Left lobe of liver (tissue), 2 donors: ENCODE data around the gene FHL2. TPM values are rescaled to one million over a fixed set of nuclear protein-coding genes. Genes with fewer than 3 reads are reported as not detected.
A peak's percentile ranks its signal among the peaks of the same experiment; 100 is the strongest.
"Not testable (repeated sequence)": the region's sequence is repeated elsewhere in the genome, so short reads cannot be mapped to it uniquely, and the experiment has no call there.

Experiments used
- ATAC-seq: fragments of 200-7000 bp; cut with Tn5 transposase; one replicate; pipeline ENCODE4 v1.9.1; 2020; ENCODE audit warnings: mild to moderate bottlenecking, moderate library complexity
- DNase-seq: peaks from one replicate; pipeline ENCODE4 v3.0.0-alpha.2; 2020; ENCODE audit warnings: low spot score
- total RNA-seq: library from RNA; stranded (reverse); gene quantifications from one replicate; pipeline ENCODE4 v1.2.1, GENCODE V29; 2021
- donor health status: DM: no; HTN: no; CAD: no; lungs with moderate emphysema.
- donor health status: DM: no; HTN: yes; CAD: no.

The FHL2 gene
- total RNA-seq, 1 donor from 2014 or later = 5.5 TPM

GRCh38 chr2:105424836-105425235, 26.0 kb upstream of the FHL2 start:
- DNase-seq, ATAC-seq: not testable (repeated sequence)

- DNase-seq (no peak), ATAC-seq (no peak)
Measured at GRCh38 chr2:105422801-105423200, 23.9 kb upstream of the FHL2 start.

- ATAC-seq = peak; percentile 97
Measured at GRCh38 chr2:105421053-105421452, 22.2 kb upstream of the FHL2 start.

GRCh38 chr2:105418522-105418921, 19.7 kb upstream of the FHL2 start:
- ATAC-seq = no peak
- DNase-seq = no peak

More at GRCh38 chr2:105421053-105421452, 22.2 kb upstream of the FHL2 start:
- peak; percentile 89 for DNase-seq

- no peak for ATAC-seq
- DNase-seq = no peak
Measured at GRCh38 chr2:105417857-105418436, 19.1 kb upstream of the FHL2 start.

- DNase-seq = no peak
- ATAC-seq = no peak
Measured at GRCh38 chr2:105416156-105416555, 17.3 kb upstream of the FHL2 start.

- ATAC-seq = no peak
- DNase-seq = no peak
Measured at GRCh38 chr2:105415007-105415406, 16.2 kb upstream of the FHL2 start.

GRCh38 chr2:105413206-105413605, 14.4 kb upstream of the FHL2 start:
- no peak for DNase-seq
- no peak for ATAC-seq

- ATAC-seq (no peak), DNase-seq (no peak)
Measured at GRCh38 chr2:105412584-105412983, 13.7 kb upstream of the FHL2 start.

- DNase-seq (no peak), ATAC-seq (no peak)
Measured at GRCh38 chr2:105411720-105412407, 13.0 kb upstream of the FHL2 start.

GRCh38 chr2:105410554-105410953, 11.7 kb upstream of the FHL2 start:
- no peak for ATAC-seq
- DNase-seq = no peak

- ATAC-seq = peak; percentile 94
Measured at GRCh38 chr2:105409717-105410116, 10.9 kb upstream of the FHL2 start.

GRCh38 chr2:105407946-105408743, 9.3 kb upstream of the FHL2 start:
- ATAC-seq = peak; percentile 58

More at GRCh38 chr2:105409717-105410116, 10.9 kb upstream of the FHL2 start:
- peak; percentile 92 for DNase-seq

GRCh38 chr2:105406221-105406620, 7.4 kb upstream of the FHL2 start:
- DNase-seq = no peak
- ATAC-seq = no peak

More at GRCh38 chr2:105407946-105408743, 9.3 kb upstream of the FHL2 start:
- DNase-seq = no peak

GRCh38 chr2:105405291-105405690, 6.4 kb upstream of the FHL2 start:
- ATAC-seq = no peak
- no peak for DNase-seq

- ATAC-seq (no peak), DNase-seq (no peak)
Measured at GRCh38 chr2:105404736-105405135, 5.9 kb upstream of the FHL2 start.

- DNase-seq = no peak
- ATAC-seq = no peak
Measured at GRCh38 chr2:105403783-105404698, 5.2 kb upstream of the FHL2 start.

- ATAC-seq = no peak
- no peak for DNase-seq
Measured at GRCh38 chr2:105403241-105403782, 4.5 kb upstream of the FHL2 start.

- DNase-seq = no peak
- ATAC-seq = no peak
Measured at GRCh38 chr2:105402809-105403208, 4.0 kb upstream of the FHL2 start.

- ATAC-seq (no peak), DNase-seq (no peak)
Measured at GRCh38 chr2:105401867-105402266, 3.0 kb upstream of the FHL2 start.
